Measurements from ENCODE around the gene VAC14. TPM values are rescaled to one million over a fixed set of nuclear protein-coding genes. Genes with fewer than 3 reads are reported as not detected.

Gene VAC14
- total and polyA plus RNA-seq, 5 experiments from 2014 or later, result 27.2 to 50.7 (median 41.4) TPM

- POLR2A ChIA-PET, result no interaction called here
- Mint-ChIP-seq H3K36me3 (peaks cover 0 to 12% (median 3%) of the 10 kb centered on the region in 3 donors), H3K9me3 (no peaks in the 10 kb centered on the region), H3K4me3 (peak overlapping the region in 1 of 10 donors; percentile 63), H3K27me3 (no peaks in the 10 kb centered on the region), H3K27ac (peak overlapping the region in 1 of 10 donors; percentile 61), H3K4me1 (peaks cover 0 to 2% (median under 1%) of the 10 kb centered on the region in 4 donors)
- ATAC-seq (peak in 1 of 2 donors; percentile 38), DNase-seq (peak in 1 of 10 donors; percentile 27)
Measured at GRCh38 chr16:70660672-70661350, 140.1 kb downstream of the VAC14 start.

GRCh38 chr16:70659953-70660671, 140.8 kb downstream of the VAC14 start:
- Mint-ChIP-seq H3K27ac (peak overlapping the region in 1 of 10 donors; percentile 61), H3K27me3 (no peaks in the 10 kb centered on the region), H3K36me3 (peaks cover 0 to 5% (median 0%) of the 10 kb centered on the region in 3 donors), H3K9me3 (no peaks in the 10 kb centered on the region), H3K4me3 (no peak overlapping the region), H3K4me1 (peaks cover 0 to 2% (median 0%) of the 10 kb centered on the region in 4 donors)
- DNase-seq (peak in 1 of 10 donors; percentile 44), ATAC-seq (no peak)
- POLR2A ChIA-PET, result no interaction called here

GRCh38 chr16:70659546-70659945, 141.4 kb downstream of the VAC14 start:
- POLR2A ChIA-PET, result no interaction called here
- Mint-ChIP-seq H3K4me3 (no peak overlapping the region), H3K27me3 (no peaks in the 10 kb centered on the region), H3K4me1 (peaks cover 0 to 2% (median 0%) of the 10 kb centered on the region in 4 donors), H3K9me3 (no peaks in the 10 kb centered on the region), H3K36me3 (peaks cover 0 to 2% (median 0%) of the 10 kb centered on the region in 3 donors), H3K27ac (no peak overlapping the region)
- no peak for ATAC-seq
- peak in 1 of 10 donors; percentile 32 for DNase-seq

GRCh38 chr16:70658921-70659320, 142.0 kb downstream of the VAC14 start:
- Mint-ChIP-seq H3K27me3 (no peaks in the 10 kb centered on the region), H3K36me3 (peaks cover 0 to 1% (median 0%) of the 10 kb centered on the region in 3 donors), H3K4me3 (peak overlapping the region in 1 of 10 donors; percentile 5), H3K9me3 (no peaks in the 10 kb centered on the region), H3K4me1 (peaks cover 0 to 3% (median 1%) of the 10 kb centered on the region in 4 donors), H3K27ac (peak overlapping the region in 1 of 10 donors; percentile 66)
- ATAC-seq, result no peak
- peak in 1 of 10 donors; percentile 28 for DNase-seq
- POLR2A ChIA-PET, result no interaction called here

GRCh38 chr16:70657956-70658355, 143.0 kb downstream of the VAC14 start:
- no peak for DNase-seq
- H3K27me3 Mint-ChIP-seq, result peaks cover 0 to 2% (median 0%) of the 10 kb centered on the region in 5 donors

GRCh38 chr16:70656712-70657263, 144.2 kb downstream of the VAC14 start:
- Mint-ChIP-seq H3K9me3 (no peaks in the 10 kb centered on the region), H3K27me3 (peaks cover 0 to 2% (median 0%) of the 10 kb centered on the region in 5 donors), H3K27ac (peak overlapping the region in 1 of 10 donors; percentile 84), H3K4me1 (peaks cover 2 to 7% (median 4%) of the 10 kb centered on the region in 4 donors), H3K36me3 (no peaks in the 10 kb centered on the region), H3K4me3 (no peak overlapping the region)
- POLR2A ChIA-PET, result no interaction called here
- no peak for DNase-seq
- ATAC-seq, result no peak

More at GRCh38 chr16:70657956-70658355, 143.0 kb downstream of the VAC14 start:
- H3K4me3 Mint-ChIP-seq, result no peak overlapping the region
- no peak for ATAC-seq
- peak overlapping the region in 2 of 10 donors; percentile 24 to 66 for H3K27ac Mint-ChIP-seq
- H3K4me1 Mint-ChIP-seq, result peaks cover 2 to 7% (median 4%) of the 10 kb centered on the region in 4 donors
- no peaks in the 10 kb centered on the region for H3K9me3 Mint-ChIP-seq
- H3K36me3 Mint-ChIP-seq, result no peaks in the 10 kb centered on the region
- POLR2A ChIA-PET, result no interaction called here

- H3K9me3 Mint-ChIP-seq, result no peaks in the 10 kb centered on the region
- peak overlapping the region in 1 of 10 donors; percentile 38 for H3K27ac Mint-ChIP-seq
- H3K4me1 Mint-ChIP-seq, result peaks cover 2 to 7% (median 4%) of the 10 kb centered on the region in 4 donors
- DNase-seq, result no peak
- POLR2A ChIA-PET, result no interaction called here
- no peaks in the 10 kb centered on the region for H3K36me3 Mint-ChIP-seq
- no peak for ATAC-seq
- H3K4me3 Mint-ChIP-seq, result no peak overlapping the region
- H3K27me3 Mint-ChIP-seq, result peaks cover 0 to 2% (median 0%) of the 10 kb centered on the region in 5 donors
Measured at GRCh38 chr16:70656065-70656711, 144.8 kb downstream of the VAC14 start.

GRCh38 chr16:70653809-70654771, 146.9 kb downstream of the VAC14 start:
- Mint-ChIP-seq H3K4me3 (peak overlapping the region; percentile 9 to 73 (median 54)), H3K27me3 (peaks cover 0 to 2% (median 0%) of the 10 kb centered on the region in 5 donors), H3K9me3 (no peaks in the 10 kb centered on the region), H3K4me1 (peaks cover 2 to 6% (median 3%) of the 10 kb centered on the region in 4 donors), H3K36me3 (no peaks in the 10 kb centered on the region), H3K27ac (peak overlapping the region in 7 of 10 donors; percentile 0 to 84 (median 72))
- POLR2A ChIA-PET, result no interaction called here
- DNase-seq (peak; percentile 51 to 87 (median 76)), ATAC-seq (peak; percentile 71 to 92)

GRCh38 chr16:70653406-70653805, 147.6 kb downstream of the VAC14 start:
- H3K27me3 Mint-ChIP-seq, result peaks cover 0 to 2% (median 0%) of the 10 kb centered on the region in 5 donors
- H3K36me3 Mint-ChIP-seq, result no peaks in the 10 kb centered on the region
- no peaks in the 10 kb centered on the region for H3K9me3 Mint-ChIP-seq
- no peak overlapping the region for H3K27ac Mint-ChIP-seq
- peaks cover 2 to 6% (median 3%) of the 10 kb centered on the region in 4 donors for H3K4me1 Mint-ChIP-seq
- no peak for DNase-seq
- H3K4me3 Mint-ChIP-seq, result peak overlapping the region in 1 of 10 donors; percentile 57
- peak in 1 of 2 donors; percentile 17 for ATAC-seq
- POLR2A ChIA-PET, result interaction anchor here (0.8 kb wide), 1 partner anchor 117 kb away, joined by 6 read pairs; no protein-coding TSS in a partner anchor

- Mint-ChIP-seq H3K27ac (no peak overlapping the region), H3K4me1 (peaks cover 2 to 6% (median 3%) of the 10 kb centered on the region in 4 donors), H3K9me3 (no peaks in the 10 kb centered on the region), H3K27me3 (peaks cover 0 to 2% (median 0%) of the 10 kb centered on the region in 5 donors), H3K4me3 (no peak overlapping the region), H3K36me3 (no peaks in the 10 kb centered on the region)
- POLR2A ChIA-PET, result interaction anchor here (0.8 kb wide), 1 partner anchor 118 kb away, joined by 6 read pairs; no protein-coding TSS in a partner anchor
- DNase-seq, result no peak
- no peak for ATAC-seq
Measured at GRCh38 chr16:70652322-70652721, 148.6 kb downstream of the VAC14 start.

GRCh38 chr16:70651524-70651923, 149.4 kb downstream of the VAC14 start:
- H3K27me3 Mint-ChIP-seq, result peaks cover 0 to 2% (median 0%) of the 10 kb centered on the region in 5 donors
- no peak overlapping the region for H3K4me3 Mint-ChIP-seq
- POLR2A ChIA-PET, result no interaction called here
- peaks cover 2 to 6% (median 3%) of the 10 kb centered on the region in 4 donors for H3K4me1 Mint-ChIP-seq
- H3K27ac Mint-ChIP-seq, result peak overlapping the region in 4 of 10 donors; percentile 41 to 62 (median 59)
- no peak for ATAC-seq
- DNase-seq, result no peak
- H3K9me3 Mint-ChIP-seq, result no peaks in the 10 kb centered on the region
- no peaks in the 10 kb centered on the region for H3K36me3 Mint-ChIP-seq

All from naive thymus-derived CD8-positive, alpha-beta T cell (primary cell).